ENCODE results near the gene AHCYL1.
"Not testable (repeated sequence)": the region's sequence is repeated elsewhere in the genome, so short reads cannot be mapped to it uniquely, and the experiment has no call there.

AHCYL1 gene

DNA sequence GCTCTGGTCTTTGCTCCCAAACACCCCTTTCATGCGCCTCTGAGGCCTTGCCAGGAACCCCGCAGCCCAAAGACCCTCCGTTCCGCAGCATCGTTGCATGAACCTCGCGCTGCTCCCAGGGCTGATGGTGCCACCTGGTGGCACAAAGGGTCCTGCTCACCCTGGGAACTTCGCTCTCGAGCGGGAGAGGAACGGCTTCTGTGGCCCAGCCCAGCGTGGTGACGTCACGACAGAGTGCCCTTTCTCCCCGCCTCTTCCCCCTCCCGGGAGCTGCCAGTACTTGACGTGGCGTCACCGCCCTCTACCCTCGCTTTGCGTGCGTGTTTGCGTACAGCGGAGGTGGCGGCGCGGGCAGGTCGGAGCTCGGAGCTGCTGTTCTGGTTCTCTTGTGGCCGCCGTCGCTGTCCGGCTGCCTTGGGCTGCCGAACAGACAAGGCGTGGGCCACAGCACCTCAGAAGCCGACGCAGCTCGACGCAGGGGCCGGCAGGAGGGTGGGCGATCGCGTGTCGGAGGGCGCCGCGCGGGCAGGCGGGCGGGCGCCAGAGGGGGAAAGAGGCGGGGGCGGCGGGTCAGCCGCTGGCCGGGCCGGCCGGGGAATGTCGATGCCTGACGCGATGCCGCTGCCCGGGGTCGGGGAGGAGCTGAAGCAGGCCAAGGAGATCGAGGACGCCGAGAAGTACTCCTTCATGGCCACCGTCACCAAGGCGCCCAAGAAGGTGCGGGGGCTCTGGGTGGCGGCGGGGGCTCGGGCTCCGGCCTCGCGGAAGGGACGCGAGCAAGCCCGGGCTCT is at the start of gene AHCYL1:
Gene AHCYL1, plus strand, starts transcription at position 310 of the 791 bp plus-strand sequence. Its CDS starts 288 bp downstream, at position 598.
- DNase-seq: peak; percentile 99

DNA sequence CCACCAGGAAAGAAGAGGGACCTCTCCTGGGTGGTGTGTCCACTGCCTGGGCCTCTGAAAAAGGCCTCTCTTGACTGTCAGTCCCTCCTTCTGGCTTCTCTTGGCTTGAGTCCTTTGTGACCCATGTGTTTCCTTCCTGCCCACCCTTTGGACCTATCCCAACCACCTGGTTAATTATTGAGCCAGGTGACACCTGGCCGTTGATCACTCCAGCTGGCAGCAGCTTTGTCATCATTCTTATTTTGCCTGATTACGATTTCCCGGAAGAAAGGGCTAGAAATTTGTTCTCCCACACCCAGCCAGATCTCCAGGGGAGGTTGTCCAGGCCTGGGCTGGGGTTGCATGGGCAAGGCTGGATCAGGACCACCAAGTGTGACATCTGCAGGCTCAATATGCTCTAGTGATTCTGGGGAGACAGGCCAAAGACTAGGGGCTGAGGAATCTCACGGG is 49.1 kb upstream of the AHCYL1 start:
- DNase-seq: no peak

DNA sequence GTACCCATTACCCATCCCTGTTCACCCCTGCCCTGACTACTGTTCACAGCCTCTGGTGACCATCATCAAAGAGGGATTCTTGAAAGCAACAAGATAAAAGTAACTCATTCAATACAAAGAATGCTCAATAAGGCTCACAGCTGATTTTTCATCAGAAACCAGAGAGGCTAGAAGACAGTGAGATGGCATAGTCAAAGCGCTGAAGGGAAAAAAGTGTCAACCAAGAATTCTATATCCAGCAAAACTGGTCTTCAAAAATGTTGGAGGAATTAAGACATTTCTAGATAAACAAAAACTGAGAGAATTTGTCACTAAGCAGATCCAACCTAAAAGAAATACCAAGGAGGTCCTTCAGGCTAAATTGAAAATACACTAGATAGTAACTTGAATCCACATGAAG is 46.8 kb upstream of the AHCYL1 start:
- no peak for DNase-seq

DNA sequence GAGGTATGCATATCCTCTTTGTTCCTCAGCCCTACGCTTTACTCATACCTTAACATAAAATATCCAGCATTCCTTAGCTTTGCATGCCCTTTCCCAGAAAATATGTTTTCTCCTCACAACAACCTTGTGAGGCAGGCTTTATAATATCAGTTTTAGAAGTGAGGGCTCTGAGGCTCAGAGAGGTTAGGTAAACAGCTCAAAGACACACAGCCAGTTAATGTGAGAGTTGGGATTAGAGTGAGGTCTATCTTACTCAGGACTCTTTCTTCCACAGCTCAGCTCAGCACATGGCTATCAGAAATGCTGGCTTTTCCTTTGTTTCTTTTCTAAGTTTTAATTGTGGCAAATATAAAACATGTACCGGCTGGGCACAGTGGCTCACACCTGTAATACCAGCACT is 46.0 kb upstream of the AHCYL1 start:
- no peak for DNase-seq

DNA sequence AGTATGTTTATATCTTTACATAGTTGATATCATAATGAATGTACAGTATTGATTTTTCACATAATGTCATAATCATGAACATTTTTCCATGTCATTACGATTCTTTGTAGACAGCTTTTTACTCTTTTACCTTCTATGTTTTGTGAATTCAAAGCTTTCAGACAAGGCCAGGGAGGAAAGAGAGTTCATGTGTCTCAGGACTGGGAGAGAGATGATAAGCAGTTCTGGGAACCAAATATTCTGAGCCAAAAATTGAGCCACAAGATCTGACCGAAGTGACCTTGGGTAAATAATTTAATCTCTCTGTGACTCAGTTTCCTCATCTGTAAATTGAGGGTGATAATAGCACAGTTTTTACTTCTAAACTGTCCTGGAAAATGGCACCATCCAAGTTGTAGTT is 42.1 kb upstream of the AHCYL1 start:
- no peak for DNase-seq

DNA sequence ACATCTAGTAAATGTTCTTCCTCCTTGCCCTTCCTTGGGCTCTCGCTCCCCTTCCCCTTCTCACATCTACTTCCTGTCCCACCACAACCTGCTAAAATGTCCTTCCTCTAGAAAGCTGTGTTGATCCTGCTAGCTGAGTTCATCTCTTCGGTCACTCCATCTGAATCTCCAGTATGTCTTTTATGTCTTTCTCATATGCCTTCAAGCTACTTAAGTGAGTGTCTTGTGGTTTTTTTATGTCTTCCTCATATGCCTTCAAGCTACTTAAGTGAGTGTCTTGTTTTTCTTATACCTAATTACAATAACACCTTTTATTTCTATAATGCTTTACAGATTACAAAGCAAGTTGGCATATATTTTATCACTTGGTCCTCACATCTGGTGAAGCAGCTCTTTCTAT is 40.0 kb upstream of the AHCYL1 start:
- no peak for DNase-seq

DNA sequence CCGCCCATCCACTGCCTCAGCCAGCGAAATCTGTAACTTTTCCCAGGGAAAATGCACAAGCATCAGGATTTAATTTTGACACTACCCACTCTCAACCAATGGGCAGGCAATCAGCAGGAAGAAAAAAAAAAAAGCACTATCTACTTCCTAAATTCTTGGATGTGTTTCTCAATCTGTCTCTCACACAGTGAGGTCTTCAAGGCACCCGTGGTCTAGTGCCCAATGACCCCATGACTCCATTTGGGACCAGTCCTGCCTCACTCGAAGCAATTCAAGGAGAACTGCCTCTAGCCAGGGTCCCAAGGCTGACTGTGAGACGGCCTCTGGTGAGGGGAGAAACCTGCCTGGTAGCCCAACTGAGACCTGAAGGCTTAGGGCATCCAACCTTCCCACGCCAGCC is 38.1 kb upstream of the AHCYL1 start:
- DNase-seq: no peak

DNA sequence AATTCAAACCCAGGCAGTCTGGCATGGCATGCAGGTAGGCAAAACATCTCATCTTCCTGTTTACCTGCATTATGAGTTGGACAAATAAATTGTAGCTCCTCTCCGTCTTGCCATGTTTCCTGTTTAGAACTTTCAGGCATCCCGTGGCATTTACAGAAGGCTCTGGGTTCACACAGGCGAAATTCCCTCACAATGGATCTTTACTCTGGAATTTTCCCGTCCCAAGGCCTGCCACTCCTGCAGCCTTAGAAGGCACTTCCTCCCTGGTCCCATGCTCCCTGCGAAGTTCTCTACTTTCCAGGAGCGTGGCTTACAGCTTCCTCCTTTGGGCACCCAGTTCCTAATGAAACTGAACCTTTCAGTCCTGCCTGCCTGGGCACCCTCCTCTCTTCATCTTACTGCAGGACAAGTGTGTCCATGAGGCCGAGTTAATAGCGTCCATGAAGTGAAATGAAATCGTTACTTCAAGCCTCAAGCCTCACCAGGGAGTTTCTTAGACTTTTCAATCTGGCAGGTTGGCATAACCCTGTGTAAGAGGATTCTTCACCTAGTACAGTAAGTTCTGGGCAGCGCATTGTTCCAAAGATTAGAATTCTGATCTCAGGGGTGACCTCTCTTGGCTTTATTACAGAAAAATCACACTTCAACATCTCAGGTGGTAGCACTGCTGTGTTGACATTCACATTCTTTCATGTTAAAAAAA is 36.8 kb upstream of the AHCYL1 start:
- DNase-seq: no peak

DNA sequence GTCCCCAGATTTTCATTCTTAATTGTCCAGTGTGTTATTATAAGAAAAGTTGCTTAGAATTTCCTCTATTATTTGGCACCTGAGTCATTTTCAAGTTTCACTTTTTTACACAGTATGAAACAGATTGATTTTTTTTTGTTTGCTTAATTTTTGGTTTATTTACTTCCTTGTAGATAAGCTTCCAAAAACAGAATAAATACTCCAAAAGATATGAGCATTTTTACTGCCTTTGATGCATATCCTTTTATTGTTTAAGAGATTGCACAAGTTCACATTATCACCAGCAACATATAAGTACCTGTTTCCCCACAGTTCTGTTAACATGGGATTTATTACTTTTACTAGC is 36.3 kb upstream of the AHCYL1 start:
- DNase-seq: no peak

DNA sequence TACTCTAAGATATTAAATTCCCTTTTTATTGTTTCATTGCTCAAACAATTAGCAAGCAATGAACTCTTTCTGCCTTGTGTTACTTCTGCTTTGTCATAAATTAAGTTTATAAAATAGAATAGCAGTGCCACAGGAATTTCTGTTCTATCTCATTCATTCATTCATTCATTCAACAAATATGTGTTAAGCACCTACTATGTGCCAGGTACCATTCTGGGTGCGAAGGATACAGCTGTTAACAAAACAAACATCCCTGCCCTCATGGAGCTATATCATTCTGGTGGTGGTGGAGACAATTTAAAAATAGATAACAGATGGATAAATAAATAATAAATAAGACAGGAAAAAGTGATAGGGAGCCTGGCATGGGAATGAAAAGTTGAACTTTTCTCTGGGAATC is 34.5 kb upstream of the AHCYL1 start:
- DNase-seq: no peak

DNA sequence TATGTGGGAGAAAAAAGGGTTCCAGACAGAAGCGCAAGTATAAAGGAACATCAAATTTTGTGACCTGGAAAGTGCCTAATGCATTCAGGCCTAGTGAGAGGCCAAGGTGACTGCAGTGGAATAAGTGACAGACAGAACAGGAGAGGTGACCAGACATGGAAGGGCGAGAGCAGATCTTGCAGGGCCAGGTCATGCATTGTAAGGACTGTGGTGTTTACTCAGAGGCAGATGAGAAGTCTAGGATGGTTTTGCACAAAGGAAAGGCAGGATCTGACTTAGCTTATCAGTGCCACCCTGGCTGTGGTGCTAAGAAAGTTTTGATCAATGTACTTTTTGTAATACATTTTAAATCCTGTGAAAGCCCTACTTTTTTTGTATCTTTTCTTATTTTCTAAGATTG is 34.1 kb upstream of the AHCYL1 start:
- DNase-seq: no peak

DNA sequence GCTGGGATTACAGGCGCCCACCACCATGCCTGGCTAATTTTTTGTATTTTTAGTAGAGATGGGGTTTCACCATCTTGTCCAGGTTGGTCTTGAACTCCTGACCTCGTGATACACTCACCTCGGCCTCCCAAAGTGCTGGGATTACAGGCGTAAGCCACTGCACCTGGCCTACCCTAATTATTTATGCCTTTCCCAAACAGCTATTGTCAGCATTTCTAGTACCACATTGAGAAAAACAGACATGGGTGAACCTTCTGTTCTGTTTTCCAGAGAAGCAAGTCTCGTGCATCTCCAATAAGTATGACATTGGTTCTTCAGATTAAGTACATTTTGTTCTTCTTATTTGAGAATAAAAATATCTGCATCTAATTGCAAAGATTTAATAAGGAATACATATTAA is 33.1 kb upstream of the AHCYL1 start:
- DNase-seq: not testable (repeated sequence)

DNA sequence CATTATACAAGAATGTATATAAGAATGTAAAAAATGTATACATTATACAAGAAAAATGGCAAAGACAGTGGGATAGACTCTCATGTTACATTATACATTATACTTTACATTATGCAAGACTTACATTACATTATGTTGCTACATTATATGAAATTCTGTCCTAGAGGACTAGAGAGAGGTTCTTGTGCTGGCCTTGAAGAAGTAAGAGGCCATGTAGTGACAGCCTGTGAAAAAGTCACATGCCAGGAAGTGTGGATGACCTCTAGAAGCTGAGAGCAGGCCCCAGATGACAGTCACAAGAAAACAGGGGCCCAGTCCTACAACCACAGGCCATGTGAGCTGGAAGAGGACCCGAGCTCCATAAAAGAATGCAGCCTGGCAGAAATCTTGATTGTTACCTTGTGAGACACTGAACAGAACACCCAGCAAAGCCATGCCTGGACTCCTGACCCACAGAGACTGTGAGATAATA is 30.5 kb upstream of the AHCYL1 start:
- no peak for DNase-seq

DNA sequence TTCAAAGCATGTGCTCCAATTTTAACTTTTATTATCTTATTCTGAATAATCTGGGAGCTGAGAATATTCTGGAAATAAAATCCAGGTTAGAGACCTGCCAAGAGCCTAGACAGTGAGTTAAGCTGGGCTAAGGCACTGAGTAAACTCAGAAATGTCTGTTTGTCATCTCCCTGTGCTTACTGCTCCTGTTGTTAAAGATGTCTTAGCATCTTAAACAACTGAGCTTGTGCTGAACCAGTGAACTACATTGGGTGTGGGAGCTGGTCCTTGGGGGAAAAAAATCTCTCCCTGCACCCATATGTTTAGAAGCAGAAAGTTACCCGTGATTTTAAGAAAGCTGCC is 25.0 kb upstream of the AHCYL1 start:
- DNase-seq: no peak

DNA sequence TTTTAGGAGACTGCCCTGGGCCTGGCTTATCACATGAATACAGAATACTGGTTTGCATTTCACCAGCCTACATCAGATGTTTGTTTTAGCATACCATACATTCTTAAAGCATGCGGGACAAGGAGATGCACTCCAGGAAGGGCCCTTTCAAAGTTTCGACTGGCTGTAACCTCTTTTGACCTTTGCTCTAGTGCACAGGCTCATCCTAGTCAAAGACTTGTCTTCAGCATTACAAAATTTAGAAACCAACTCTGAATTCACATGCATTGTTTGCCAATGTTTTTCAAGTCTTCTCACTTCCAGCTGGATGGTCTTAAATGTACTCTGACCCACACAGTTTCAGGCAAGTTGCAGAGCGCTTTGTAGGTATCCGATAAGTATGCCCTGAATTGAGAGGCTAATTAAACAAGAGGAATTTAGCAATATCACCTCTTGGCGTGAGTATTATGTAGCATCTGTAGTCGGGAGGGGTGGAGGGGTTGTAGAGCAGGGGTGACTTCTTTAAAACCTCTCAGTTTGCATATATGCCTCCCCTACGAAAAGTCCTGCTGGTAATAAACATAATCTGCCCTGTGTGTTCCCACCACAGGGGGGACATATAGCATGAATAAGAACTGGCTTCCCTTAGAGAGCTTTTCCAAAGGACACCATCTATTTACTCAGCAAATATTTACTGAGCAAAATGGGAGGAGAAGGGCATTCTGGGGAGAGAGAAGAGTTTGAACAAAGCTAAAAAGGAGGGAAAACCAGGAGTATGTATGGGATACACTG is 24.4 kb upstream of the AHCYL1 start:
- DNase-seq: no peak

DNA sequence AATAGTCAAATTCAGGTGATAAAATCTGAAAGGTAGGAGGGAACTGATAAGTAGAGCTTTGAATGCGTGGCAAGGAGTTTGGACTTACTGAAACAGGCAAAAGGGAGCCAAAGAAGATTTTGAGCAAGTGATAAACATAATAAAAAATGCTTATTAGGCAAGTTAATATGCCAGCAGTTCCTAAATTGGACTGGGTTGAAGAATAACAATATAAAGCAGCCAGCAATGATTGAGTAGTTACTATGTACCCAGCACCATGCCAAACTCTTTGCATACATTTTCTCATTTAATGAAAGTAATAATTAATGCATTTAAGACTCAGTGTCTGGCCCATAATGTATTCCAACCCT is 23.8 kb upstream of the AHCYL1 start:
- no peak for DNase-seq

DNA sequence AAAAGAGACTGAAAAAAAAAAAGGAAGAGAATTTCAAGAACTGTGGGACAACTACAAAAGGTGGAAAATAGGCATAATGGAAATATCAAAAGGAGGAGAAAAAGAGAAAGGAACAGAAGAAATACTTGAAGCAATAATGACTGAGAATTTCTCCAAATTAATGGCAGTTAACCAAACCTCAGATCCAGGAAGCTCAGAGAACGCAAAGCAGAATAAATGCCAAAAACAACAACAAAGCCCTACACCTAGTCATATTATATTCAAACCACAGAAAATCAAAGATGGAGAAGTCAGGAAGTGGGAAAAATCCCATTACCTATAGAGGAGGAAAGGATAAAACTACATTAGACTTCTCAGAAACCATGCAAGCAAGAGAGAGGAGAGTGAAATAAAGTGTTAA is 20.7 kb upstream of the AHCYL1 start:
- no peak for DNase-seq

DNA sequence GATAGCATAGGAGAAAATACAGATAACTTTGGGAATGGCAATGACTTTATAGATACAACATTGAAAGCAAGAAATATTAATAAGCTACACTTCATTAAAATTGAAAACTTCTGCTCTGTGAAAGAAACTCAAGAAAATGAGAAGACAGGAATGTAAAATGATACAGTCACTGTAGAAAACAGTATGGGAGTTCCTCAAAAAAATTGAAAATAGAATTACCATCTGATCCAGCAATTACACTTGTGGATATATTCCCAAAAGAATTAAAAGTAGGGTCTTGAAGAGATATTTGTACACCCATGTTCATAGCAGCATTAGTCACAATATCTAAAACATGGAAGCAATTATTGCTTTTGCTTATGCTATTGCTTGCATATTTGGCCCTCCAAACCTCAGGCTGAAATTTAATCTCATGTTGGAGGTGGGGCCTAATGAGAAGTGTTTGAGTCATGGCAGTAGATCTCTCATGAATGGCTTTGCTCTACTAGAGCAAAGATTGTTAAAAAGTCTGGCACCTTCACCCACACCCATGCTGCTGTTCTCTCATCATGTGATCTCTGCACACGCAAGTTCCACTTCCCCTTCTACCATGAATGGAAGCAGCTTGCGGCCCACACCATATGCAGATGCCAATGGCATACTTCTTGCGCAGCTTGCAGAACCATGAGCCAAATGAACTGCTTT is 15.3 kb upstream of the AHCYL1 start:
- DNase-seq: no peak

DNA sequence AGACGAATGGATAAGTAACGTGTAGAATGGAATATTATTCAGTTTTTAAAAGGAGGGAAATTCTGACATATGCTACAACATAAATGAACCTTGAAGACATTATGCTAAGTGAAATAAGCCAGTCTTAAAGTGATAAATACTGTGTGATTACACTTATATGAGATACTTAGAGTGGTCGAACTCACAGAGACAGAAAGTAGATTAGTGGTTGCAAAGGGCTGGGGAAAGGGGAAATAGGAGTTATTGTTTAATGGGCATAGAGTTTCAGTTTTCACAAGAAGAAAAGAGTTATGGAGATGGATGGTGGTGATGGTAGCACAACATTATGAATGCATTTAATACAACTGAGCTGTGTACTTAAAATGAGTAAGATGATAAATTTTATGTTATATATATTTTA is 14.7 kb upstream of the AHCYL1 start:
- DNase-seq: no peak

DNA sequence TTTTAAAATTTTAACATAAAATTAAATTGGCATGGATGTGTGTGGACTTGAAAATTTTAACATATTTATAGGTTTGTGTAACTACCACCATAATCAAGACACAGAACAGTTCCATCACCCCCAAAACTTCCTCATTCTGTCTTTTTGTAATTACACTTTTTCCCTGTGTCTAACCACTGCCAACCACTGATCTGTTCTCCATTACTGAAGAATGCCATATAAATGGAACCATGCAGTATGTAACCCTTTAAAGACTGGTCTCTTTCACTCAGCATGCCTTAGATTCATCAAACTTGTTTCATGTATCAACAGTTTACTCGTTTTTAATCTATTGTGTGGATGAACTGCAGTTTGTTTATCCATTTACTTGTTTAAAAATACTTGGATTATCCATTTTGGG is 13.0 kb upstream of the AHCYL1 start:
- DNase-seq: no peak

DNA sequence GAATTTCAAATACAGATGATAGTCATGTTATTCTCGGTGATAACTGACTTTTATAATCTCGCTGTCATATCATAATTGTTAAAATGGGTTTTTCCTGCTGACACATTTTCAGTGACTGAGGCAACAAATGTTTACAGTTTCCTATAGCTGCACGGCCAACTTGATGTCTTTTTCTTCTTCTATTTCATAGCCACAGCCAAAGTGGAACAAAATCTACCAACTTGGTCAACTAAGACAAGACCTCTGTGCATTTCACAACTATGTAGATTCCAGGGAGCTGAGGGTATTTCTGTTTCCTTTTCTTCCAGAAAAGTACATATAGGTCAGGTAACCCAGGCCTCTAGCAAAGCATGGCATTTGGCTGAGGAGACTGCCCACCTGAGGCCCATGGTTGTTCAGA is 10.4 kb upstream of the AHCYL1 start:
- no peak for DNase-seq

DNA sequence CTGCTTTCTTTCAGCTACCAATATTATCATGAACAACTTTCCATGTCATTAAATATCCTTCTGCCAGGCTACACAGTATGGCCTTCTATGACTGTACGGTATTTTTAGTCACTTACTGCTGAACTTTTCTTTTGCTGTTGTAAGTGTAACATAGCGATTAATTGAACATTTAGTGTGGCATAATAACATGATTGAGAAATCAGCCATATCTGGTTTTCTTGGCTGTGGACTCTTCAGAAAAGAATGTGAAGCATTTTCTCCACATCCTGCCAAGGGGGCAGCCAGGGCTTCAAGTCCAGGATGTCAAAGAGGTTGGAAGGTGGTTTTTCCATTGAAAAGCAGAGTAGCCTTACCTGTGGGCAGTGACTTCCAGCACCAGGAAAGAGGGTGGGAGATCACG is 8.8 kb upstream of the AHCYL1 start:
- DNase-seq: no peak

DNA sequence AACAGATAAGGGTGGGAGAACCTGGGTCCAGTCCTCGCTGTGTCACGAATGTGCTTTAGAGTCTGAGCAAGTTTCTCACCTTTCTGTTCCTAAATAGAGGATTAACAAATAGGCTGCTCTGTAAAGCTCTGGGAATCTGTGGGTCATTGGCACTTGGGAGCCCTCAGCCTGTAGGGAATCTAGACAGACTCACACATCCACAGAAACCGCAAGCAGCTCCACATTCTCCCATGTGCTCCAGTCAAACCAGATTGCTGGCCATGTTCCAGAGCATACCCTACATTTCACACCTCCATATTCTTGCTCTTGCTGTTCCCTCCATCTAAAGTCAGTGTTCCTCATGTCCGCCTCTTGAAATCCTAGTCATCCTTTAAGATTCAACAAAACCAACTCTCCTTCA is 7.8 kb upstream of the AHCYL1 start:
- no peak for DNase-seq
